ENCODE results near the gene DENND1B. TPM values are rescaled to one million over a fixed set of nuclear protein-coding genes. Genes with fewer than 3 reads are reported as not detected.

DENND1B gene
- total RNA-seq, 2 experiments from 2014 or later: 13.5 to 16.2 TPM

GRCh38 chr1:197663162-197663953 is 111.9 kb downstream of the DENND1B start:
- ChIA-PET CTCF (no interaction called here), POLR2A (no interaction called here)

GRCh38 chr1:197660389-197660788 is 114.9 kb downstream of the DENND1B start:
- CTCF ChIA-PET: no interaction called here
- POLR2A ChIA-PET: no interaction called here

- ChIA-PET POLR2A (no interaction called here), CTCF (no interaction called here)
These were observed 116.1 kb downstream of the DENND1B start for GRCh38 chr1:197659171-197659570.

- CTCF ChIA-PET: no interaction called here
- POLR2A ChIA-PET: no interaction called here
These were observed 126.1 kb downstream of the DENND1B start for GRCh38 chr1:197649188-197649587.

GRCh38 chr1:197638316-197638715 is 137.0 kb downstream of the DENND1B start:
- CTCF ChIA-PET: no interaction called here

GRCh38 chr1:197637406-197637805 is 137.9 kb downstream of the DENND1B start:
- ChIA-PET CTCF (no interaction called here), POLR2A (no interaction called here)

More at GRCh38 chr1:197638316-197638715, 137.0 kb downstream of the DENND1B start:
- POLR2A ChIA-PET: no interaction called here

GRCh38 chr1:197633447-197634078 is 141.7 kb downstream of the DENND1B start:
- ChIA-PET POLR2A (no interaction called here), CTCF (no interaction called here)

GRCh38 chr1:197632651-197633050 is 142.6 kb downstream of the DENND1B start:
- POLR2A ChIA-PET: no interaction called here

GRCh38 chr1:197632005-197632404 is 143.3 kb downstream of the DENND1B start:
- POLR2A ChIA-PET: no interaction called here
- CTCF ChIA-PET: no interaction called here

More at GRCh38 chr1:197632651-197633050, 142.6 kb downstream of the DENND1B start:
- CTCF ChIA-PET: no interaction called here

- ChIA-PET CTCF (no interaction called here), POLR2A (no interaction called here)
These were observed 152.9 kb downstream of the DENND1B start for GRCh38 chr1:197622371-197622770.

- ChIA-PET POLR2A (no interaction called here), CTCF (no interaction called here)
These were observed 153.5 kb downstream of the DENND1B start for GRCh38 chr1:197621761-197622160.

GRCh38 chr1:197620714-197621163 is 154.5 kb downstream of the DENND1B start:
- CTCF ChIA-PET: interaction anchor here (1.0 kb wide), 1 partner anchor 225 kb away, joined by 3 read pairs; no protein-coding TSS in a partner anchor
- POLR2A ChIA-PET: no interaction called here

- ChIA-PET CTCF (interaction anchor here (2.2 kb wide), 1 partner anchor 250 kb away, joined by 12 read pairs; no protein-coding TSS in a partner anchor), POLR2A (no interaction called here)
These were observed 156.2 kb downstream of the DENND1B start for GRCh38 chr1:197619008-197619640.

- ChIA-PET CTCF (interaction anchor here (2.2 kb wide), 1 partner anchor 251 kb away, joined by 12 read pairs; no protein-coding TSS in a partner anchor), POLR2A (no interaction called here)
These were observed 157.2 kb downstream of the DENND1B start for GRCh38 chr1:197618061-197618460.

GRCh38 chr1:197615693-197616011 is 159.6 kb downstream of the DENND1B start:
- ChIA-PET POLR2A (no interaction called here), CTCF (interaction anchor here (0.8 to 1.2 kb wide), 2 partner anchors 239 to 254 kb away, joined by 3 read pairs; no protein-coding TSS in a partner anchor)

- CTCF ChIA-PET: interaction anchor here (0.8 to 1.2 kb wide), 3 partner anchors 23 to 255 kb away, joined by 3 read pairs; no protein-coding TSS in a partner anchor
- POLR2A ChIA-PET: no interaction called here
These were observed 160.2 kb downstream of the DENND1B start for GRCh38 chr1:197614916-197615692.

GRCh38 chr1:197606168-197606845 is 169.0 kb downstream of the DENND1B start:
- CTCF ChIA-PET: no interaction called here
- POLR2A ChIA-PET: no interaction called here

- ChIA-PET POLR2A (no interaction called here), CTCF (no interaction called here)
These were observed 171.0 kb downstream of the DENND1B start for GRCh38 chr1:197604302-197604701.

- ChIA-PET POLR2A (no interaction called here), CTCF (no interaction called here)
These were observed 174.5 kb downstream of the DENND1B start for GRCh38 chr1:197600751-197601150.

GRCh38 chr1:197599789-197600188 is 175.5 kb downstream of the DENND1B start:
- CTCF ChIA-PET: no interaction called here
- POLR2A ChIA-PET: no interaction called here

Measured in activated CD8-positive, alpha-beta memory T cell treated with anti-CD3 and anti-CD28 coated beads for 36 hours (primary cell).